Uterus (tissue), 4 donors: ENCODE measurements around the gene SLC6A19. TPM values are rescaled to one million over a fixed set of nuclear protein-coding genes. Genes with fewer than 3 reads are reported as not detected.

Experiments used
- DNase-seq, 2 donors: peaks; one replicate each; pipeline ENCODE4 v3.0.0-alpha.2; 2019 to 2020
- H3K27ac ChIP-seq, 2 donors: fragments of 200-600 bp; sonication (generic); 1 replicate in 1 of 2; 2 replicates in 1 of 2; pipeline ENCODE4 v1.5.1; 2016 to 2018
- H3K27me3 ChIP-seq, 2 donors: fragments of 200-600 bp; sonication (generic); one replicate each; pipeline ENCODE4 v1.5.1; 2018 to 2019; ENCODE audit warnings: control low read depth in 1 of 2
- H3K36me3 ChIP-seq, 2 donors: fragments of 200-600 bp; sonication (generic); one replicate each; pipeline ENCODE4 v1.5.1; 2019; ENCODE audit warnings: control low read depth in 1 of 2
- H3K4me1 ChIP-seq, 2 donors: fragments of 200-600 bp; sonication (generic); one replicate each; pipeline ENCODE4 v1.5.1; 2018 to 2019; ENCODE audit warnings: control low read depth in 1 of 2
- H3K4me3 ChIP-seq, 2 donors: fragments of 200-600 bp; sonication (generic); 1 replicate in 1 of 2; 2 replicates in 1 of 2; pipeline ENCODE4 v1.5.1; 2018 to 2019; ENCODE audit warnings: mild to moderate bottlenecking in 1 of 2
- H3K9me3 ChIP-seq, 2 donors: fragments of 200-600 bp; sonication (generic); one replicate each; pipeline ENCODE4 v1.5.1; 2019; ENCODE audit warnings: control low read depth in 1 of 2
- CTCF ChIP-seq, 4 experiments: fragments of 200-600 bp in 2 of 4; fragments of 450-650 bp in 2 of 4; sonication (generic) in 2 of 4; IDR thresholded peaks; one replicate each; pipeline ENCODE4 v1.5.1; 2016 to 2019; ENCODE audit warnings: antibody characterized with exemption in 4 of 4, mild to moderate bottlenecking in 2 of 4, moderate library complexity in 1 of 4
- POLR2A ChIP-seq, 2 donors: fragments of 450-650 bp; IDR thresholded peaks; one replicate each; pipeline ENCODE4 v1.6.1; 2016; ENCODE audit warnings: antibody characterized with exemption in 2 of 2, mild to moderate bottlenecking in 1 of 2, moderate library complexity in 1 of 2
- intact Hi-C: fragments of 100-400 bp; cut with DNase I; formaldehyde crosslinking; loops from one replicate; pipeline ENCODE4 v1.15.1; 2023; ENCODE audit warnings: low total_unique reads
- total RNA-seq, 4 donors: library from RNA; depleted of rRNA in 3 of 4; stranded (reverse); fragments of >200 nt in 3 of 4; gene quantifications; one replicate each; pipeline versions ENCODE4 v1.1.0 to v1.2.4, GENCODE V29; 2014 to 2023
- donor health status: DM: yes; HTN: yes; CAD: no.

SLC6A19 gene
- total RNA-seq, result under 1 TPM in 1 of 4 donors, not detected in 3; under 0.01 TPM

GRCh38 chr5:1201327-1202025 lies at the start of gene SLC6A19:
TSS of gene SLC6A19 (plus strand) at chr5:1201595. CDS start at chr5:1201651, 56 bp downstream.
- TF ChIP-seq CTCF (IDR thresholded peaks at IDR 0.05) (no peak), POLR2A (IDR thresholded peaks at IDR 0.05) (no peak)
- Histone ChIP-seq H3K27ac (no peak within 1 kb of the TSS), H3K27me3 (no peaks in the 10 kb centered on the region), H3K4me3 (no peak within 1 kb of the TSS), H3K36me3 (no peaks in the 10 kb centered on the region), H3K9me3 (no peaks in the 10 kb centered on the region), H3K4me1 (no peaks in the 10 kb centered on the region)
- intact Hi-C loops, result no loop called here
- DNase-seq, result no peak

- H3K27me3 ChIP-seq, result peaks cover 0 to 6% of the 10 kb centered on the region in 2 donors
- DNase-seq, result no peak
- H3K36me3 ChIP-seq, result no peaks in the 10 kb centered on the region
- H3K4me1 ChIP-seq, result peaks cover 0 to 8% of the 10 kb centered on the region in 2 donors
- intact Hi-C loops, result no loop called here
- peaks cover 0 to 5% of the 10 kb centered on the region in 2 donors for H3K9me3 ChIP-seq
- no peak for TF ChIP-seq POLR2A (IDR thresholded peaks at IDR 0.05)
- TF ChIP-seq CTCF (IDR thresholded peaks at IDR 0.05), result no peak
- no peak overlapping the region for H3K4me3 ChIP-seq
- H3K27ac ChIP-seq, result no peak overlapping the region
Measured at GRCh38 chr5:1152156-1152555, 49.2 kb upstream of the SLC6A19 start.

GRCh38 chr5:1152771-1153282 lies 48.6 kb upstream of the SLC6A19 start:
- Histone ChIP-seq H3K27me3 (peaks cover 0 to 6% of the 10 kb centered on the region in 2 donors), H3K4me3 (no peak overlapping the region), H3K9me3 (peaks cover 0 to 5% of the 10 kb centered on the region in 2 donors), H3K27ac (no peak overlapping the region), H3K4me1 (peaks cover 0 to 8% of the 10 kb centered on the region in 2 donors), H3K36me3 (no peaks in the 10 kb centered on the region)
- TF ChIP-seq POLR2A (IDR thresholded peaks at IDR 0.05) (no peak), CTCF (IDR thresholded peaks at IDR 0.05) (no peak)
- intact Hi-C loops, result no loop called here
- DNase-seq, result no peak

- TF ChIP-seq POLR2A (IDR thresholded peaks at IDR 0.05) (no peak), CTCF (IDR thresholded peaks at IDR 0.05) (no peak)
- intact Hi-C loops, result no loop called here
- Histone ChIP-seq H3K4me1 (peaks cover 0 to 8% of the 10 kb centered on the region in 2 donors), H3K27ac (no peak overlapping the region), H3K4me3 (no peak overlapping the region), H3K27me3 (peaks cover 0 to 6% of the 10 kb centered on the region in 2 donors), H3K36me3 (no peaks in the 10 kb centered on the region), H3K9me3 (peaks cover 0 to 5% of the 10 kb centered on the region in 2 donors)
- no peak for DNase-seq
Measured at GRCh38 chr5:1153428-1153827, 48.0 kb upstream of the SLC6A19 start.
